ENCODE data around the gene PPP6R3. TPM values are rescaled to one million over a fixed set of nuclear protein-coding genes. Genes with fewer than 3 reads are reported as not detected.
A peak's percentile ranks its signal among the peaks of the same experiment; 100 is the strongest.

Gene PPP6R3
- total and polyA plus RNA-seq, 2 of the 13 experiments (the other 11 are each of a cell fraction or from before 2014, with no cell fraction given), result 41.2 to 83.4 TPM

DNA sequence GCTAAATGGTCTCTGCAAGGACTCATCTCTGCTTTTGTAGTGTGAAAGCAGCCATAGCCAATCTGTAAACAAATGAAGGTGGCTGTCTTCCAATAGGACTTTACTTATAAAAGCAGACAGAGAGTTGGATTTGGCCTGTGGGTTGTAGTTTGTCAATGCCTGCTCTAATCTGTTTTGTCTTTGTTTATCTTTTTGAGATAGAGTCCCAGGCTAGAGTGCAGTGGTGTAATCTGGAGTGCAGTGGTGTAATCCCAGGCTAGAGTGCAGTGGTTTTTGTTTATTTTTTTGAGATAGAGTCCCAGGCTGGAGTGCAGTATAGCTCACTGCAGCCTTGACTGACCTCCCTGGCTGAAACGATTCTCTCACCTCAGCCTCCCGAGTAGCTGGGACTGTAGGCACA lies 8.6 kb downstream of the PPP6R3 start (continued):
- TF ChIP-seq TBX2 (CRISPR knock-in tag; IDR thresholded peaks at IDR 0.05; ENCODE audit: borderline replicate concordance) (peak; percentile 16; the same call in 1 of the 2 replicates), EZH2 (conservative IDR thresholded peaks at IDR 0.05; ENCODE audit: low read depth, low read length) (no peak), KAT8 (CRISPR knock-in tag; IDR thresholded peaks at IDR 0.05) (0 out of 2 replicates have a peak, but pooled peaks have one; percentile 20), BCL6 (CRISPR knock-in tag; IDR thresholded peaks at IDR 0.05) (peak; percentile 100), GATAD2A (CRISPR knock-in tag; IDR thresholded peaks at IDR 0.05) (peak; percentile 74), ERF (CRISPR knock-in tag; IDR thresholded peaks at IDR 0.05) (0 out of 2 replicates have a peak, but pooled peaks have one; percentile 33), ATF7 (IDR thresholded peaks at IDR 0.05) (no peak), ATF7 (CRISPR knock-in tag; IDR thresholded peaks at IDR 0.05) (no peak), RBM22 (optimal IDR thresholded peaks at IDR 0.05; ENCODE audit: low read length) (peak; percentile 43), SMAD3 (CRISPR knock-in tag; IDR thresholded peaks at IDR 0.05) (0 out of 2 replicates have a peak, but pooled peaks have one; percentile 72), THAP11 (CRISPR knock-in tag; IDR thresholded peaks at IDR 0.05) (peak; percentile 40), ASH2L (IDR thresholded peaks at IDR 0.05; ENCODE audit: insufficient read length, low read depth, low read length) (no peak), LCORL (IDR thresholded peaks at IDR 0.05) (no peak), LCORL (CRISPR knock-in tag; IDR thresholded peaks at IDR 0.05) (peak; percentile 80), CREM (IDR thresholded peaks at IDR 0.05) (peak; percentile 75; the same call in 1 of the 2 replicates), CREM (CRISPR knock-in tag; IDR thresholded peaks at IDR 0.05) (no peak), ETV6 (CRISPR knock-in tag; conservative IDR thresholded peaks at IDR 0.05) (no peak), MIER3 (CRISPR knock-in tag; IDR thresholded peaks at IDR 0.05; ENCODE audit: borderline replicate concordance) (peak; percentile 17; the same call in 1 of the 2 replicates), TCF7 (IDR thresholded peaks at IDR 0.05; ENCODE audit: low read depth) (peak; percentile 12; the same call in 1 of the 2 replicates), ZFX (CRISPR knock-in tag; IDR thresholded peaks at IDR 0.05; ENCODE audit: low read depth) (no peak), FOXA3 (CRISPR knock-in tag; IDR thresholded peaks at IDR 0.05) (peak; percentile 87), FOXK1 (CRISPR knock-in tag; IDR thresholded peaks at IDR 0.05; ENCODE audit: borderline replicate concordance, low read depth) (peak; percentile 94; the same call in 1 of the 2 replicates), FOXA1 (IDR thresholded peaks at IDR 0.05) (no peak), FOXA1 (CRISPR knock-in tag; IDR thresholded peaks at IDR 0.05) (peak; percentile 60), HNF4A (CRISPR knock-in tag; IDR thresholded peaks at IDR 0.05) (peak; percentile 27; the same call in 1 of the 2 replicates), ZFP1 (CRISPR knock-in tag; IDR thresholded peaks at IDR 0.05) (no peak), ATM (IDR thresholded peaks at IDR 0.05; ENCODE audit: borderline replicate concordance) (no peak)
- TF ChIP-seq, protein P1, sequence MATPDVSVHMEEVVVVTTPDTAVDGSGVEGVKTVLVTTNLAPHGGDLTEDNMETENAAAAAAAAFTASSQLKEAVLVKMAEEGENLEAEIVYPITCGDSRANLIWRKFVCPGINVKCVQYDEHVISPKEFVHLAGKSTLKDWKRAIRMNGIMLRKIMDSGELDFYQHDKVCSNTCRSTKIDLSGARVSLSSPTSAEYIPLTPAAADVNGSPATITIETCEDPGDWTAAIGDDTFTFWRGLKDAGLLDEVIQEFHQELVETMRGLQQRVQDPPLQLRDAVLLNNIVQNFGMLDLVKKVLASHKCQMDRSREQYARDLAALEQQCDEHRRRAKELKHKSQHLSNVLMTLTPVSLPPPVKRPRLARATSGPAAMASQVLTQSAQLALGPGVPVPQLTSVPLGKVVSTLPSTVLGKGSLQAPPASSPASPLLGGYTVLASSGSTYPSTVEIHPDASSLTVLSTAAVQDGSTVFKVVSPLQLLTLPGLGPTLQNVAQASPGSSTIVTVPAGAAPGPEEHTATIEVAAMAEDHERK (CRISPR knock-in tag; IDR thresholded peaks at IDR 0.05; ENCODE audit: low read depth), result no peak
- TF ChIP-seq, protein P2, sequence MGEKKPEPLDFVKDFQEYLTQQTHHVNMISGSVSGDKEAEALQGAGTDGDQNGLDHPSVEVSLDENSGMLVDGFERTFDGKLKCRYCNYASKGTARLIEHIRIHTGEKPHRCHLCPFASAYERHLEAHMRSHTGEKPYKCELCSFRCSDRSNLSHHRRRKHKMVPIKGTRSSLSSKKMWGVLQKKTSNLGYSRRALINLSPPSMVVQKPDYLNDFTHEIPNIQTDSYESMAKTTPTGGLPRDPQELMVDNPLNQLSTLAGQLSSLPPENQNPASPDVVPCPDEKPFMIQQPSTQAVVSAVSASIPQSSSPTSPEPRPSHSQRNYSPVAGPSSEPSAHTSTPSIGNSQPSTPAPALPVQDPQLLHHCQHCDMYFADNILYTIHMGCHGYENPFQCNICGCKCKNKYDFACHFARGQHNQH (CRISPR knock-in tag; IDR thresholded peaks at IDR 0.05), result peak; percentile 69; the same call in 1 of the 2 replicates
- TF ChIP-seq, protein P3, sequence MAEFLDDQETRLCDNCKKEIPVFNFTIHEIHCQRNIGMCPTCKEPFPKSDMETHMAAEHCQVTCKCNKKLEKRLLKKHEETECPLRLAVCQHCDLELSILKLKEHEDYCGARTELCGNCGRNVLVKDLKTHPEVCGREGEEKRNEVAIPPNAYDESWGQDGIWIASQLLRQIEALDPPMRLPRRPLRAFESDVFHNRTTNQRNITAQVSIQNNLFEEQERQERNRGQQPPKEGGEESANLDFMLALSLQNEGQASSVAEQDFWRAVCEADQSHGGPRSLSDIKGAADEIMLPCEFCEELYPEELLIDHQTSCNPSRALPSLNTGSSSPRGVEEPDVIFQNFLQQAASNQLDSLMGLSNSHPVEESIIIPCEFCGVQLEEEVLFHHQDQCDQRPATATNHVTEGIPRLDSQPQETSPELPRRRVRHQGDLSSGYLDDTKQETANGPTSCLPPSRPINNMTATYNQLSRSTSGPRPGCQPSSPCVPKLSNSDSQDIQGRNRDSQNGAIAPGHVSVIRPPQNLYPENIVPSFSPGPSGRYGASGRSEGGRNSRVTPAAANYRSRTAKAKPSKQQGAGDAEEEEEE (CRISPR knock-in tag; IDR thresholded peaks at IDR 0.05; ENCODE audit: borderline replicate concordance), result no peak
- TF ChIP-seq, protein P4, sequence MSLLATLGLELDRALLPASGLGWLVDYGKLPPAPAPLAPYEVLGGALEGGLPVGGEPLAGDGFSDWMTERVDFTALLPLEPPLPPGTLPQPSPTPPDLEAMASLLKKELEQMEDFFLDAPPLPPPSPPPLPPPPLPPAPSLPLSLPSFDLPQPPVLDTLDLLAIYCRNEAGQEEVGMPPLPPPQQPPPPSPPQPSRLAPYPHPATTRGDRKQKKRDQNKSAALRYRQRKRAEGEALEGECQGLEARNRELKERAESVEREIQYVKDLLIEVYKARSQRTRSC (CRISPR knock-in tag; IDR thresholded peaks at IDR 0.05; ENCODE audit: low read depth), result no peak
